Measurements from ENCODE around the gene DPY30.

DPY30 gene

GRCh38 chr2:32007121-32007391 lies 32.5 kb downstream of the DPY30 start:
- no peaks in the 10 kb centered on the region for H3K36me3 ChIP-seq (ENCODE audit: control insufficient read depth, low read depth, low read length)
- H3K4me1 ChIP-seq (ENCODE audit: control insufficient read depth, low read depth, low read length) = peaks cover 15% of the 10 kb centered on the region
- H3K27me3 ChIP-seq (ENCODE audit: control insufficient read depth, insufficient read depth, low read length) = no peaks in the 10 kb centered on the region
- no peak overlapping the region for H3K9ac ChIP-seq (ENCODE audit: low read length)
- no peak overlapping the region for H3K4me3 ChIP-seq (ENCODE audit: low read length)
- no peak overlapping the region for H3K27ac ChIP-seq (ENCODE audit: low read length)
- no peaks in the 10 kb centered on the region for H3K9me3 ChIP-seq (ENCODE audit: control insufficient read depth, low read depth, low read length)

GRCh38 chr2:32005371-32005976 lies 34.1 kb downstream of the DPY30 start:
- Histone ChIP-seq H3K9ac (ENCODE audit: low read length) (no peak overlapping the region), H3K27me3 (ENCODE audit: control insufficient read depth, insufficient read depth, low read length) (no peaks in the 10 kb centered on the region), H3K36me3 (ENCODE audit: control insufficient read depth, low read depth, low read length) (no peaks in the 10 kb centered on the region), H3K27ac (ENCODE audit: low read length) (no peak overlapping the region), H3K4me1 (ENCODE audit: control insufficient read depth, low read depth, low read length) (peaks cover 4% of the 10 kb centered on the region), H3K9me3 (ENCODE audit: control insufficient read depth, low read depth, low read length) (no peaks in the 10 kb centered on the region), H3K4me3 (ENCODE audit: low read length) (no peak overlapping the region)

- no peak overlapping the region for H3K27ac ChIP-seq (ENCODE audit: low read length)
- H3K9ac ChIP-seq (ENCODE audit: low read length) = no peak overlapping the region
- no peaks in the 10 kb centered on the region for H3K27me3 ChIP-seq (ENCODE audit: control insufficient read depth, insufficient read depth, low read length)
- peaks cover 3% of the 10 kb centered on the region for H3K4me1 ChIP-seq (ENCODE audit: control insufficient read depth, low read depth, low read length)
- H3K36me3 ChIP-seq (ENCODE audit: control insufficient read depth, low read depth, low read length) = no peaks in the 10 kb centered on the region
- no peaks in the 10 kb centered on the region for H3K9me3 ChIP-seq (ENCODE audit: control insufficient read depth, low read depth, low read length)
- no peak overlapping the region for H3K4me3 ChIP-seq (ENCODE audit: low read length)
Observed at GRCh38 chr2:32003791-32004190, 35.8 kb downstream of the DPY30 start.

GRCh38 chr2:32002406-32002805 lies 37.2 kb downstream of the DPY30 start:
- Histone ChIP-seq H3K4me1 (ENCODE audit: control insufficient read depth, low read depth, low read length) (no peaks in the 10 kb centered on the region), H3K36me3 (ENCODE audit: control insufficient read depth, low read depth, low read length) (no peaks in the 10 kb centered on the region), H3K27ac (ENCODE audit: low read length) (no peak overlapping the region), H3K4me3 (ENCODE audit: low read length) (no peak overlapping the region), H3K27me3 (ENCODE audit: control insufficient read depth, insufficient read depth, low read length) (no peaks in the 10 kb centered on the region), H3K9ac (ENCODE audit: low read length) (no peak overlapping the region), H3K9me3 (ENCODE audit: control insufficient read depth, low read depth, low read length) (no peaks in the 10 kb centered on the region)

GRCh38 chr2:31999438-31999837 lies 40.2 kb downstream of the DPY30 start:
- no peaks in the 10 kb centered on the region for H3K4me1 ChIP-seq (ENCODE audit: control insufficient read depth, low read depth, low read length)
- H3K27ac ChIP-seq (ENCODE audit: low read length) = no peak overlapping the region
- no peaks in the 10 kb centered on the region for H3K9me3 ChIP-seq (ENCODE audit: control insufficient read depth, low read depth, low read length)
- no peak overlapping the region for H3K9ac ChIP-seq (ENCODE audit: low read length)
- H3K4me3 ChIP-seq (ENCODE audit: low read length) = no peak overlapping the region
- H3K36me3 ChIP-seq (ENCODE audit: control insufficient read depth, low read depth, low read length) = no peaks in the 10 kb centered on the region
- no peaks in the 10 kb centered on the region for H3K27me3 ChIP-seq (ENCODE audit: control insufficient read depth, insufficient read depth, low read length)

GRCh38 chr2:31998731-31999383 lies 40.7 kb downstream of the DPY30 start:
- no peaks in the 10 kb centered on the region for H3K36me3 ChIP-seq (ENCODE audit: control insufficient read depth, low read depth, low read length)
- H3K27me3 ChIP-seq (ENCODE audit: control insufficient read depth, insufficient read depth, low read length) = no peaks in the 10 kb centered on the region
- H3K4me1 ChIP-seq (ENCODE audit: control insufficient read depth, low read depth, low read length) = no peaks in the 10 kb centered on the region
- H3K9me3 ChIP-seq (ENCODE audit: control insufficient read depth, low read depth, low read length) = no peaks in the 10 kb centered on the region
- H3K4me3 ChIP-seq (ENCODE audit: low read length) = no peak overlapping the region
- H3K27ac ChIP-seq (ENCODE audit: low read length) = no peak overlapping the region
- H3K9ac ChIP-seq (ENCODE audit: low read length) = no peak overlapping the region

GRCh38 chr2:31997653-31998052 lies 42.0 kb downstream of the DPY30 start:
- Histone ChIP-seq H3K27ac (ENCODE audit: low read length) (no peak overlapping the region), H3K4me3 (ENCODE audit: low read length) (no peak overlapping the region), H3K9ac (ENCODE audit: low read length) (no peak overlapping the region), H3K4me1 (ENCODE audit: control insufficient read depth, low read depth, low read length) (no peaks in the 10 kb centered on the region), H3K36me3 (ENCODE audit: control insufficient read depth, low read depth, low read length) (no peaks in the 10 kb centered on the region), H3K9me3 (ENCODE audit: control insufficient read depth, low read depth, low read length) (no peaks in the 10 kb centered on the region), H3K27me3 (ENCODE audit: control insufficient read depth, insufficient read depth, low read length) (no peaks in the 10 kb centered on the region)

GRCh38 chr2:31996571-31997150 lies 42.9 kb downstream of the DPY30 start:
- Histone ChIP-seq H3K4me3 (ENCODE audit: low read length) (no peak overlapping the region), H3K4me1 (ENCODE audit: control insufficient read depth, low read depth, low read length) (no peaks in the 10 kb centered on the region), H3K36me3 (ENCODE audit: control insufficient read depth, low read depth, low read length) (no peaks in the 10 kb centered on the region), H3K9me3 (ENCODE audit: control insufficient read depth, low read depth, low read length) (no peaks in the 10 kb centered on the region), H3K27ac (ENCODE audit: low read length) (no peak overlapping the region), H3K27me3 (ENCODE audit: control insufficient read depth, insufficient read depth, low read length) (no peaks in the 10 kb centered on the region), H3K9ac (ENCODE audit: low read length) (no peak overlapping the region)

- Histone ChIP-seq H3K36me3 (ENCODE audit: control insufficient read depth, low read depth, low read length) (no peaks in the 10 kb centered on the region), H3K4me1 (ENCODE audit: control insufficient read depth, low read depth, low read length) (no peaks in the 10 kb centered on the region), H3K27me3 (ENCODE audit: control insufficient read depth, insufficient read depth, low read length) (no peaks in the 10 kb centered on the region), H3K4me3 (ENCODE audit: low read length) (no peak overlapping the region), H3K27ac (ENCODE audit: low read length) (no peak overlapping the region), H3K9me3 (ENCODE audit: control insufficient read depth, low read depth, low read length) (no peaks in the 10 kb centered on the region), H3K9ac (ENCODE audit: low read length) (no peak overlapping the region)
Observed at GRCh38 chr2:31992934-31993333, 46.7 kb downstream of the DPY30 start.

- Histone ChIP-seq H3K4me3 (ENCODE audit: low read length) (no peak overlapping the region), H3K27me3 (ENCODE audit: control insufficient read depth, insufficient read depth, low read length) (no peaks in the 10 kb centered on the region), H3K9ac (ENCODE audit: low read length) (no peak overlapping the region), H3K9me3 (ENCODE audit: control insufficient read depth, low read depth, low read length) (no peaks in the 10 kb centered on the region), H3K36me3 (ENCODE audit: control insufficient read depth, low read depth, low read length) (no peaks in the 10 kb centered on the region), H3K4me1 (ENCODE audit: control insufficient read depth, low read depth, low read length) (no peaks in the 10 kb centered on the region), H3K27ac (ENCODE audit: low read length) (no peak overlapping the region)
Observed at GRCh38 chr2:31992025-31992579, 47.5 kb downstream of the DPY30 start.

- Histone ChIP-seq H3K9ac (ENCODE audit: low read length) (no peak overlapping the region), H3K9me3 (ENCODE audit: control insufficient read depth, low read depth, low read length) (no peaks in the 10 kb centered on the region), H3K36me3 (ENCODE audit: control insufficient read depth, low read depth, low read length) (no peaks in the 10 kb centered on the region), H3K4me3 (ENCODE audit: low read length) (no peak overlapping the region), H3K27ac (ENCODE audit: low read length) (no peak overlapping the region), H3K4me1 (ENCODE audit: control insufficient read depth, low read depth, low read length) (no peaks in the 10 kb centered on the region), H3K27me3 (ENCODE audit: control insufficient read depth, insufficient read depth, low read length) (no peaks in the 10 kb centered on the region)
Observed at GRCh38 chr2:31989946-31990345, 49.7 kb downstream of the DPY30 start.

Measured in iPS-18a (cell line).